Effector CD8-positive, alpha-beta T cell (primary cell): ENCODE measurements around the gene FIGNL1.

ENCODE experiments used
- DNase-seq: peaks from one replicate; lab custom pipeline; 2025; lab: John Stamatoyannopoulos, UW

The FIGNL1 gene

GRCh38 chr7:50397320-50397970 is 52.7 kb downstream of the FIGNL1 start:
- no peak for DNase-seq

DNA sequence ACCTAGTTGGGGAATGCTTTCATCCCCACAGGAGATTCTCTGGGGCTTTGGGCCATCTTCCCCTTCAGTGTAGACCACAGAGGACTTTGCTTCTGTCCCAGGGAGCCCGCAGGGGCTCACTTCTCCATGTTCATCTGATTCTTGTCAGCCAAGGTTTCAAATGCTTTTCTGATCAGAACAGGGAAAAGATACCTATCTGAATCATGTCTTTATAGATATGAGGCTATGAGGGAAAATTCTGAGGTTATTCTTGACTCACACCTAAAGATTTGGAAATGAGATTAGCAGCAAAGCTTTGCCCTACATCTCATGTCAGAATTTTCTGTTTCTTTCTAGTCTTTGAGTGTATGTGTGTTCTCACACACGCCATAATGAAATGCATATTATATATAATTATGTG is 53.3 kb downstream of the FIGNL1 start:
- no peak for DNase-seq

DNA sequence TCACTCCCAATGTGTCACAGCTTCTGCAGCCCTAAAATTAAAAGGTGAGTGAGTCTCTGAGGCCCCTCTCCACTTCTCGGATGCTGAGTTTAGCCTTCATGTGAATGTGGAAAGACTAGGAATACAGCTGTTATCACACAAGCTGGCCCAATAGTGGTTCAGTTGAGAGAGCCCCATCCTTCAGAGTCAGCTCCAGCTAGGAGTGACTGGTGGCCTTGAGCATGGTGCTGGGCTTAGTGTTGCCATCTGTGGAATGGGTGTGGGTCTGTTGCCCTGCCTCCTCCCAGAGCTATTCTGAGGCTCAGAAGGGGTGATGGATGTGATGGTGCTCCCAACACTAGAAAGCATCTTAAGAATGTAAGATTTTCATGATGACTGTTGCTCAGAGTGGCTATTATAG is 55.8 kb downstream of the FIGNL1 start:
- DNase-seq: no peak
